HEK293 (cell line): Measurements from ENCODE around the gene CEP170B.
A peak's percentile ranks its signal among the peaks of the same experiment; 100 is the strongest.

ENCODE experiments used
- EGR2 ChIP-seq: fragments of 450-650 bp; formaldehyde crosslinking; IDR thresholded peaks from 2 replicates; pipeline ENCODE4 v1.5.1; 2016; ENCODE audit warnings: low read depth, missing biosample characterization, missing genetic modification characterization
- KLF10 ChIP-seq: fragments of 450-650 bp; IDR thresholded peaks from 2 replicates; pipeline ENCODE4 v1.5.1; 2018; ENCODE audit warnings: missing biosample characterization, mild to moderate bottlenecking, missing genetic modification characterization
- OSR2 ChIP-seq: fragments of 450-650 bp; formaldehyde crosslinking; IDR thresholded peaks from 2 replicates; pipeline ENCODE4 v1.5.1; 2016; ENCODE audit warnings: missing biosample characterization, missing genetic modification characterization
- PRDM10 ChIP-seq: fragments of 450-650 bp; formaldehyde crosslinking; IDR thresholded peaks from 2 replicates; pipeline ENCODE4 v1.5.1; 2016; ENCODE audit warnings: missing biosample characterization, missing genetic modification characterization
- REPIN1 ChIP-seq: fragments of 450-650 bp; formaldehyde crosslinking; IDR thresholded peaks from 2 replicates; pipeline ENCODE4 v1.5.1; 2017; ENCODE audit warnings: missing biosample characterization, missing genetic modification characterization, low read depth
- SP2 ChIP-seq: fragments of 450-650 bp; formaldehyde crosslinking; IDR thresholded peaks from 2 replicates; pipeline ENCODE4 v1.5.1; 2016; ENCODE audit warnings: missing biosample characterization, missing genetic modification characterization
- TRIM28 ChIP-seq: IDR thresholded peaks from 2 replicates; pipeline ENCODE4 v1.6.1; 2011; ENCODE audit warnings: low read length, control low read depth, borderline replicate concordance
- ZBTB8A ChIP-seq: fragments of 450-650 bp; formaldehyde crosslinking; IDR thresholded peaks from 2 replicates; pipeline ENCODE4 v1.5.1; 2016; ENCODE audit warnings: missing biosample characterization, missing genetic modification characterization
- ZNF239 ChIP-seq: fragments of 450-650 bp; formaldehyde crosslinking; IDR thresholded peaks from 2 replicates; pipeline ENCODE4 v1.5.1; 2016; ENCODE audit warnings: missing biosample characterization, missing genetic modification characterization
- ZNF292 ChIP-seq: fragments of 450-650 bp; formaldehyde crosslinking; IDR thresholded peaks from 2 replicates; pipeline ENCODE4 v1.5.1; 2016; ENCODE audit warnings: low read depth, missing biosample characterization, missing genetic modification characterization, borderline replicate concordance
- ZNF350 ChIP-seq: fragments of 450-650 bp; formaldehyde crosslinking; IDR thresholded peaks from 2 replicates; pipeline ENCODE4 v1.5.0; 2017; ENCODE audit warnings: missing biosample characterization, mild to moderate bottlenecking, missing genetic modification characterization
- ZNF391 ChIP-seq: fragments of 450-650 bp; formaldehyde crosslinking; IDR thresholded peaks from 2 replicates; pipeline ENCODE4 v1.5.1; 2016; ENCODE audit warnings: low read depth, missing biosample characterization, missing genetic modification characterization, borderline replicate concordance
- ZNF561 ChIP-seq: fragments of 450-650 bp; IDR thresholded peaks from 2 replicates; pipeline ENCODE4 v1.5.1; 2018; ENCODE audit warnings: missing biosample characterization, missing genetic modification characterization, borderline replicate concordance
- ZNF600 ChIP-seq: fragments of 450-650 bp; formaldehyde crosslinking; IDR thresholded peaks from 2 replicates; pipeline ENCODE4 v1.5.1; 2016; ENCODE audit warnings: missing biosample characterization, missing genetic modification characterization
- ZNF658 ChIP-seq: fragments of 450-650 bp; formaldehyde crosslinking; IDR thresholded peaks from 2 replicates; pipeline ENCODE4; 2016; ENCODE audit warnings: missing biosample characterization, missing genetic modification characterization
- ZNF768 ChIP-seq: fragments of 450-650 bp; formaldehyde crosslinking; IDR thresholded peaks from 2 replicates; pipeline ENCODE4 v1.5.1; 2018; ENCODE audit warnings: missing biosample characterization, mild to moderate bottlenecking, missing genetic modification characterization
- ZSCAN16 ChIP-seq: fragments of 450-650 bp; formaldehyde crosslinking; IDR thresholded peaks from 2 replicates; pipeline ENCODE4 v1.5.1; 2016; ENCODE audit warnings: missing biosample characterization, missing genetic modification characterization
- ZSCAN30 ChIP-seq: fragments of 450-650 bp; IDR thresholded peaks from 2 replicates; pipeline ENCODE4 v1.5.1; 2018; ENCODE audit warnings: missing biosample characterization, mild to moderate bottlenecking, missing genetic modification characterization, moderate library complexity
- ZSCAN5A ChIP-seq: fragments of 450-650 bp; formaldehyde crosslinking; IDR thresholded peaks from 2 replicates; pipeline ENCODE4 v1.5.1; 2016; ENCODE audit warnings: missing biosample characterization, missing genetic modification characterization
- TF ChIP-seq, protein P1 (sequence below): fragments of 450-650 bp; IDR thresholded peaks from 2 replicates; pipeline ENCODE4 v1.5.1; 2018; ENCODE audit warnings: missing biosample characterization, mild to moderate bottlenecking, missing genetic modification characterization
- TF ChIP-seq, protein P2 (sequence below): fragments of 450-650 bp; formaldehyde crosslinking; IDR thresholded peaks from 2 replicates; pipeline ENCODE4 v1.5.1; 2017; ENCODE audit warnings: missing biosample characterization, missing genetic modification characterization
- TF ChIP-seq, protein P3 (sequence below): fragments of 450-650 bp; formaldehyde crosslinking; optimal IDR thresholded peaks from 2 replicates; pipeline ENCODE3; 2016; ENCODE audit warnings: missing biosample characterization, mild to moderate bottlenecking, missing genetic modification characterization
- TF ChIP-seq, protein P4 (sequence below): fragments of 450-650 bp; formaldehyde crosslinking; IDR thresholded peaks from 2 replicates; pipeline ENCODE4 v1.5.1; 2017; ENCODE audit warnings: missing biosample characterization, missing genetic modification characterization
- TF ChIP-seq, protein P5 (sequence below): fragments of 450-650 bp; formaldehyde crosslinking; IDR thresholded peaks from 2 replicates; pipeline ENCODE4 v1.5.1; 2016; ENCODE audit warnings: missing biosample characterization, missing genetic modification characterization
- TF ChIP-seq, protein P6 (sequence below): fragments of 450-650 bp; formaldehyde crosslinking; IDR thresholded peaks from 2 replicates; pipeline ENCODE4 v1.5.1; 2016; ENCODE audit warnings: missing biosample characterization, missing genetic modification characterization

The CEP170B gene

GRCh38 chr14:104865631-104866441 lies 768 bp downstream of the CEP170B start (continued):
- TF ChIP-seq ZNF561 (tag by site-specific recombination) (no peak; the same call in 1 of the 2 replicates), ZNF658 (tag by site-specific recombination) (no peak), KLF10 (tag by site-specific recombination) (no peak), TRIM28 (no peak), ZNF600 (tag by site-specific recombination) (peak; percentile 93), ZNF768 (no peak), ZNF391 (peak; percentile 63; the same call in 1 of the 2 replicates), OSR2 (no peak), ZNF292 (tag by site-specific recombination) (no peak), SP2 (tag by site-specific recombination) (peak; percentile 96), EGR2 (peak; percentile 91), ZNF239 (tag by site-specific recombination) (no peak), ZSCAN5A (tag by site-specific recombination) (peak; percentile 82), ZBTB8A (tag by site-specific recombination) (peak; percentile 68), REPIN1 (tag by site-specific recombination) (no peak), ZSCAN30 (tag by site-specific recombination) (no peak), ZNF350 (tag by site-specific recombination) (no peak), PRDM10 (tag by site-specific recombination) (peak; percentile 53; the same call in 1 of the 2 replicates), ZSCAN16 (tag by site-specific recombination) (no peak)
- TF ChIP-seq, protein P1, sequence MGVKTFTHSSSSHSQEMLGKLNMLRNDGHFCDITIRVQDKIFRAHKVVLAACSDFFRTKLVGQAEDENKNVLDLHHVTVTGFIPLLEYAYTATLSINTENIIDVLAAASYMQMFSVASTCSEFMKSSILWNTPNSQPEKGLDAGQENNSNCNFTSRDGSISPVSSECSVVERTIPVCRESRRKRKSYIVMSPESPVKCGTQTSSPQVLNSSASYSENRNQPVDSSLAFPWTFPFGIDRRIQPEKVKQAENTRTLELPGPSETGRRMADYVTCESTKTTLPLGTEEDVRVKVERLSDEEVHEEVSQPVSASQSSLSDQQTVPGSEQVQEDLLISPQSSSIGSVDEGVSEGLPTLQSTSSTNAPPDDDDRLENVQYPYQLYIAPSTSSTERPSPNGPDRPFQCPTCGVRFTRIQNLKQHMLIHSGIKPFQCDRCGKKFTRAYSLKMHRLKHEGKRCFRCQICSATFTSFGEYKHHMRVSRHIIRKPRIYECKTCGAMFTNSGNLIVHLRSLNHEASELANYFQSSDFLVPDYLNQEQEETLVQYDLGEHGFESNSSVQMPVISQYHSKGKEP (tag by site-specific recombination), result no peak
- TF ChIP-seq, protein P2, sequence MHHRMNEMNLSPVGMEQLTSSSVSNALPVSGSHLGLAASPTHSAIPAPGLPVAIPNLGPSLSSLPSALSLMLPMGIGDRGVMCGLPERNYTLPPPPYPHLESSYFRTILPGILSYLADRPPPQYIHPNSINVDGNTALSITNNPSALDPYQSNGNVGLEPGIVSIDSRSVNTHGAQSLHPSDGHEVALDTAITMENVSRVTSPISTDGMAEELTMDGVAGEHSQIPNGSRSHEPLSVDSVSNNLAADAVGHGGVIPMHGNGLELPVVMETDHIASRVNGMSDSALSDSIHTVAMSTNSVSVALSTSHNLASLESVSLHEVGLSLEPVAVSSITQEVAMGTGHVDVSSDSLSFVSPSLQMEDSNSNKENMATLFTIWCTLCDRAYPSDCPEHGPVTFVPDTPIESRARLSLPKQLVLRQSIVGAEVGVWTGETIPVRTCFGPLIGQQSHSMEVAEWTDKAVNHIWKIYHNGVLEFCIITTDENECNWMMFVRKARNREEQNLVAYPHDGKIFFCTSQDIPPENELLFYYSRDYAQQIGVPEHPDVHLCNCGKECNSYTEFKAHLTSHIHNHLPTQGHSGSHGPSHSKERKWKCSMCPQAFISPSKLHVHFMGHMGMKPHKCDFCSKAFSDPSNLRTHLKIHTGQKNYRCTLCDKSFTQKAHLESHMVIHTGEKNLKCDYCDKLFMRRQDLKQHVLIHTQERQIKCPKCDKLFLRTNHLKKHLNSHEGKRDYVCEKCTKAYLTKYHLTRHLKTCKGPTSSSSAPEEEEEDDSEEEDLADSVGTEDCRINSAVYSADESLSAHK, result no peak
- TF ChIP-seq, protein P3, sequence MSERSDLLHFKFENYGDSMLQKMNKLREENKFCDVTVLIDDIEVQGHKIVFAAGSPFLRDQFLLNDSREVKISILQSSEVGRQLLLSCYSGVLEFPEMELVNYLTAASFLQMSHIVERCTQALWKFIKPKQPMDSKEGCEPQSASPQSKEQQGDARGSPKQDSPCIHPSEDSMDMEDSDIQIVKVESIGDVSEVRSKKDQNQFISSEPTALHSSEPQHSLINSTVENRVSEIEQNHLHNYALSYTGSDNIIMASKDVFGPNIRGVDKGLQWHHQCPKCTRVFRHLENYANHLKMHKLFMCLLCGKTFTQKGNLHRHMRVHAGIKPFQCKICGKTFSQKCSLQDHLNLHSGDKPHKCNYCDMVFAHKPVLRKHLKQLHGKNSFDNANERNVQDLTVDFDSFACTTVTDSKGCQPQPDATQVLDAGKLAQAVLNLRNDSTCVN (tag by site-specific recombination), result peak; percentile 73
- TF ChIP-seq, protein P4, sequence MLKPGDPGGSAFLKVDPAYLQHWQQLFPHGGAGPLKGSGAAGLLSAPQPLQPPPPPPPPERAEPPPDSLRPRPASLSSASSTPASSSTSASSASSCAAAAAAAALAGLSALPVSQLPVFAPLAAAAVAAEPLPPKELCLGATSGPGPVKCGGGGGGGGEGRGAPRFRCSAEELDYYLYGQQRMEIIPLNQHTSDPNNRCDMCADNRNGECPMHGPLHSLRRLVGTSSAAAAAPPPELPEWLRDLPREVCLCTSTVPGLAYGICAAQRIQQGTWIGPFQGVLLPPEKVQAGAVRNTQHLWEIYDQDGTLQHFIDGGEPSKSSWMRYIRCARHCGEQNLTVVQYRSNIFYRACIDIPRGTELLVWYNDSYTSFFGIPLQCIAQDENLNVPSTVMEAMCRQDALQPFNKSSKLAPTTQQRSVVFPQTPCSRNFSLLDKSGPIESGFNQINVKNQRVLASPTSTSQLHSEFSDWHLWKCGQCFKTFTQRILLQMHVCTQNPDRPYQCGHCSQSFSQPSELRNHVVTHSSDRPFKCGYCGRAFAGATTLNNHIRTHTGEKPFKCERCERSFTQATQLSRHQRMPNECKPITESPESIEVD (tag by site-specific recombination), result no peak
- TF ChIP-seq, protein P5, sequence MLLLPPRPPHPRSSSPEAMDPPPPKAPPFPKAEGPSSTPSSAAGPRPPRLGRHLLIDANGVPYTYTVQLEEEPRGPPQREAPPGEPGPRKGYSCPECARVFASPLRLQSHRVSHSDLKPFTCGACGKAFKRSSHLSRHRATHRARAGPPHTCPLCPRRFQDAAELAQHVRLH (tag by site-specific recombination), result no peak
- TF ChIP-seq, protein P6, sequence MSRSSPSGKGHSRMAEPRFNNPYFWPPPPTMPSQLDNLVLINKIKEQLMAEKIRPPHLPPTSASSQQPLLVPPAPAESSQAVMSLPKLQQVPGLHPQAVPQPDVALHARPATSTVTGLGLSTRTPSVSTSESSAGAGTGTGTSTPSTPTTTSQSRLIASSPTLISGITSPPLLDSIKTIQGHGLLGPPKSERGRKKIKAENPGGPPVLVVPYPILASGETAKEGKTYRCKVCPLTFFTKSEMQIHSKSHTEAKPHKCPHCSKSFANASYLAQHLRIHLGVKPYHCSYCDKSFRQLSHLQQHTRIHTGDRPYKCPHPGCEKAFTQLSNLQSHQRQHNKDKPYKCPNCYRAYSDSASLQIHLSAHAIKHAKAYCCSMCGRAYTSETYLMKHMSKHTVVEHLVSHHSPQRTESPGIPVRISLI (tag by site-specific recombination), result no peak
